Measurements from ENCODE around the gene CPNE4. TPM values are rescaled to one million over a fixed set of nuclear protein-coding genes. Genes with fewer than 3 reads are reported as not detected.
A peak's percentile ranks its signal among the peaks of the same experiment; 100 is the strongest.

CPNE4 gene
- total RNA-seq, 1 experiment from 2014 or later, result 1.9 TPM

DNA sequence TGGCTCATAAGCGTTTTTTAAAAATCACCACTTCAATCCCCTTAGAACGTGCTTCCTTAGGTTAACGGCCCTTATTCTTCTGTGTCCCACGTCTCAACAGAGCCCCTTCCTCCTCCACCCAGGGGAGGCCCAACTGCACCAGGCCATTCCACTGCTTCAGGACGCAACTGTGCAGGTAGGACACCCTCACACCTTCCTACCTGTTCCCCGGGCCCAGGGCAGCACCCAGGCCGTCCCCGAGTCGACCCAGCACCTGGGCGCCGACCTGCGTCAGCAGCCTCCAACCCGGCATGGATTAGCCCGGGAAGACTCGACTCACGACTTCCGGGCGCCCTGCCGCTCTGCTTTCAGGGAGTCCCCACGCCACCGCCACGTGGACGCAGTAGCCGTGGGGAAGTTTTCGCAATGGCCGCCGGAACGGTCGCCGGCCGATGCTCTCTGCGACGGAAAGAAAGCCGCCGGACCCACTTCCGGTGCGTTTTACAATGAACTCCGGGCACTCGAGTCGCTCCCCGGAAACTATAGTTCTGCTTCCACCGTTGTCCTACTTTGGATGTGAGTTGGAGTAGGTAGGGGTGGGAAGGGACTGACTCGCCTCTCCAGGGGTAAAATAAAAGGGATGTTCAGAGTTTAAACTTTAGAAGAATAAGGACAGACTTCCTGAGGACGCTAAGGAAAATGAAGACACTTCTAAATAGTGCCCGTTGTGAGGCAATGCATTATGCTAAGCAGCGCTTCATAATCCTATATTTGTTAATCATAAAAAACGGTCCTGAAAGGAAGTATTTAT is 532.1 kb downstream of the CPNE4 start, which contains the start of gene MRPL3:
Gene MRPL3 (minus strand): TSS at position 442 of the 790 bp plus-strand sequence. CDS start 150 bp downstream, at position 292.
- Histone ChIP-seq H3K23me2 (ENCODE audit: insufficient read length, low read depth, low read length, poor library complexity, severe bottlenecking) (peaks cover 9% of the 10 kb centered on the region), H3K23ac (ENCODE audit: insufficient read length, low read depth, low read length) (peak within 1 kb of the TSS; percentile 95), H3K79me2 (ENCODE audit: insufficient read depth, low read length) (peaks cover 19% of the 10 kb centered on the region; the same call in 1 of the 2 replicates), H3K18ac (ENCODE audit: insufficient read length, low read depth, low read length) (peak within 1 kb of the TSS; percentile 100), H2BK20ac (ENCODE audit: low read depth, low read length, poor library complexity, severe bottlenecking) (no peak within 1 kb of the TSS), H3K4me2 (ENCODE audit: insufficient read depth, insufficient read length, low read length) (peak within 1 kb of the TSS; percentile 91), H2AFZ (ENCODE audit: low read length) (peak within 1 kb of the TSS; percentile 86), H4K20me1 (ENCODE audit: control insufficient read depth, insufficient read depth, insufficient read length) (no peaks in the 10 kb centered on the region), H3K14ac (ENCODE audit: insufficient read depth, low read length) (peak within 1 kb of the TSS; percentile 96), H2BK15ac (ENCODE audit: low read depth, low read length) (no peak within 1 kb of the TSS), H2BK12ac (ENCODE audit: insufficient read length, low read depth, low read length) (no peak within 1 kb of the TSS), H3K56ac (ENCODE audit: insufficient read length, low read depth, low read length) (peak within 1 kb of the TSS; percentile 94), H3K9me3 (ENCODE audit: control insufficient read depth, low read depth, low read length) (no peaks in the 10 kb centered on the region), H3K79me1 (ENCODE audit: insufficient read depth, low read depth, low read length, poor library complexity, severe bottlenecking) (no peaks in the 10 kb centered on the region), H3K27ac (ENCODE audit: insufficient read length, low read depth, low read length) (no peak within 1 kb of the TSS), H2AK5ac (ENCODE audit: insufficient read length, low read length) (peak within 1 kb of the TSS; percentile 92), H2BK5ac (ENCODE audit: insufficient read length, low read length) (peak within 1 kb of the TSS; percentile 94), H3K27me3 (ENCODE audit: insufficient read depth, low read length) (no peaks in the 10 kb centered on the region; the same call in 1 of the 2 replicates), H2BK120ac (ENCODE audit: low read depth, low read length, poor library complexity, severe bottlenecking) (peak within 1 kb of the TSS; percentile 84), H4K5ac (ENCODE audit: insufficient read length, low read depth, low read length) (peak within 1 kb of the TSS; percentile 99), H3K4ac (ENCODE audit: low read depth, low read length) (peak within 1 kb of the TSS; percentile 97), H3T11ph (ENCODE audit: low read length) (peak within 1 kb of the TSS; percentile 38), H4K91ac (ENCODE audit: insufficient read length, low read depth, low read length) (no peak within 1 kb of the TSS), H3K4me1 (ENCODE audit: insufficient read depth, low read length) (no peaks in the 10 kb centered on the region), H3K9ac (ENCODE audit: extremely low read depth, insufficient read length, low read length) (peak within 1 kb of the TSS; percentile 99), H4K8ac (replicated peaks; ENCODE audit: insufficient read length, low read depth, low read length) (peak within 1 kb of the TSS; percentile 99)
- H3K9me3 Mint-ChIP-seq, result peaks cover 0 to 3% of the 10 kb centered on the region in 2 experiments; a peak in 1 of 5 replicates
- peak; percentile 84 for DNase-seq
- TF ChIP-seq, protein P1, sequence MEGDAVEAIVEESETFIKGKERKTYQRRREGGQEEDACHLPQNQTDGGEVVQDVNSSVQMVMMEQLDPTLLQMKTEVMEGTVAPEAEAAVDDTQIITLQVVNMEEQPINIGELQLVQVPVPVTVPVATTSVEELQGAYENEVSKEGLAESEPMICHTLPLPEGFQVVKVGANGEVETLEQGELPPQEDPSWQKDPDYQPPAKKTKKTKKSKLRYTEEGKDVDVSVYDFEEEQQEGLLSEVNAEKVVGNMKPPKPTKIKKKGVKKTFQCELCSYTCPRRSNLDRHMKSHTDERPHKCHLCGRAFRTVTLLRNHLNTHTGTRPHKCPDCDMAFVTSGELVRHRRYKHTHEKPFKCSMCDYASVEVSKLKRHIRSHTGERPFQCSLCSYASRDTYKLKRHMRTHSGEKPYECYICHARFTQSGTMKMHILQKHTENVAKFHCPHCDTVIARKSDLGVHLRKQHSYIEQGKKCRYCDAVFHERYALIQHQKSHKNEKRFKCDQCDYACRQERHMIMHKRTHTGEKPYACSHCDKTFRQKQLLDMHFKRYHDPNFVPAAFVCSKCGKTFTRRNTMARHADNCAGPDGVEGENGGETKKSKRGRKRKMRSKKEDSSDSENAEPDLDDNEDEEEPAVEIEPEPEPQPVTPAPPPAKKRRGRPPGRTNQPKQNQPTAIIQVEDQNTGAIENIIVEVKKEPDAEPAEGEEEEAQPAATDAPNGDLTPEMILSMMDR (conservative IDR thresholded peaks at IDR 0.05), result no peak
- WGBS (ENCODE audit: extremely low coverage, insufficient read length, low lambda C conversion rate), result no CpG with 5 or more reads among the region's 47 CpGs
- H3K4me1 Mint-ChIP-seq, result peaks cover 8 to 9% of the 10 kb centered on the region in 2 experiments
- peak within 1 kb of the TSS; percentile 96 to 100 (median 98) for H3K27ac Mint-ChIP-seq
- peaks cover 38% of the 10 kb centered on the region for H3K27me3 Mint-ChIP-seq (ENCODE audit: low read depth)
- H3K36me3 Mint-ChIP-seq (ENCODE audit: insufficient read depth in 1 of 3, low read depth in 3 of 3), result peaks cover 28 to 32% (median 30%) of the 10 kb centered on the region in 3 experiments
- H3K4me3 Mint-ChIP-seq, result peak within 1 kb of the TSS; percentile 99 to 100
